Panc1 (cell line): ENCODE measurements around the gene VIPR2. TPM values are rescaled to one million over a fixed set of nuclear protein-coding genes. Genes with fewer than 3 reads are reported as not detected.

Source experiments
- ATAC-seq: fragments of 200-7000 bp; cut with Tn5 transposase; 2 replicates; pipeline ENCODE4 v1.9.1; 2020; ENCODE audit warnings: mild to moderate bottlenecking, moderate library complexity
- BruUV-seq: library from RNA; stranded (reverse); fragments of 400-500 nt; replicated peaks from 2 replicates; lab custom pipeline; 2021; lab: Mats Ljungman, UMichigan
- CTCF ChIA-PET: fragments of 300-600 bp; sonication (Branson Sonifier 250); formaldehyde crosslinking; loops from one replicate; lab custom pipeline; 2022; ENCODE audit warnings: antibody characterized with exemption; lab: Charles Lee
- POLR2A ChIA-PET: fragments of 300-600 bp; sonication (Branson Sonifier 250); formaldehyde crosslinking; loops from one replicate; lab custom pipeline; 2022; ENCODE audit warnings: antibody characterized with exemption; lab: Charles Lee
- DNase-seq: peaks from one replicate; pipeline ENCODE4 v3.0.0-alpha.2; 2010; ENCODE audit warnings: low read depth, low spot score
- H3K27ac ChIP-seq: 2 replicates; pipeline ENCODE4 v1.5.1; 2011; ENCODE audit warnings: mild to moderate bottlenecking, low read length, inconsistent platforms
- H3K27me3 ChIP-seq: fragments of 200-500 bp; sonication (Bioruptor generic); 2 replicates; pipeline ENCODE4 v1.6.0; 2014; ENCODE audit warnings: low read length, inconsistent platforms; ENCODE audit not compliant: control insufficient read depth, insufficient read depth
- H3K36me3 ChIP-seq: fragments of 200-500 bp; sonication (Bioruptor generic); 2 replicates; pipeline ENCODE4 v1.5.1; 2014; ENCODE audit warnings: inconsistent platforms, mild to moderate bottlenecking, low read length, moderate library complexity; ENCODE audit not compliant: control insufficient read depth, insufficient read depth
- H3K4me1 ChIP-seq: 2 replicates; pipeline ENCODE4 v1.5.1; 2011; ENCODE audit warnings: inconsistent platforms, mild to moderate bottlenecking, low read length, moderate library complexity; ENCODE audit not compliant: control insufficient read depth, insufficient read depth
- H3K4me3 ChIP-seq, 2 experiments: 2 replicates each; pipeline ENCODE4 v1.5.1; 2011 to 2012; ENCODE audit warnings: low read depth in 2 of 2, low read length in 2 of 2, mild to moderate bottlenecking in 2 of 2, inconsistent platforms in 1 of 2, moderate library complexity in 1 of 2
- H3K9me3 ChIP-seq: fragments of 200-500 bp; sonication (Bioruptor generic); 2 replicates; pipeline ENCODE4 v1.5.1; 2014; ENCODE audit warnings: low read depth, mild to moderate bottlenecking, inconsistent platforms, low read length, moderate library complexity; ENCODE audit not compliant: control insufficient read depth, insufficient read depth
- POLR2AphosphoS5 ChIP-seq: IDR thresholded peaks from 2 replicates; pipeline ENCODE4 v1.6.1; 2012; ENCODE audit warnings: mild to moderate bottlenecking, low read depth, low read length, moderate library complexity
- REST ChIP-seq, 2 experiments: IDR thresholded peaks; 2 replicates each; pipeline ENCODE4 v1.6.1; 2011 to 2012; ENCODE audit warnings: low read depth in 2 of 2, control low read depth in 1 of 2, low read length in 1 of 2, mild to moderate bottlenecking in 1 of 2, moderate library complexity in 1 of 2; ENCODE audit not compliant: insufficient read depth in 1 of 2
- SIN3A ChIP-seq: IDR thresholded peaks from 2 replicates; pipeline ENCODE4 v1.6.1; 2012; ENCODE audit warnings: low read depth, mild to moderate bottlenecking, low read length, moderate library complexity, borderline replicate concordance; ENCODE audit not compliant: insufficient read depth
- TCF7L2 ChIP-seq: IDR thresholded peaks from 2 replicates; pipeline ENCODE4 v1.6.1; 2011; ENCODE audit warnings: mild to moderate bottlenecking, low read depth, low read length, inconsistent platforms
- in situ Hi-C: cut with HindIII; loops from 2 replicates; pipeline ENCODE4 v1.10.0; 2016; ENCODE audit warnings: low sequenced_read_pairs, low pct_unique_long_range_greater_than_20kb
- intact Hi-C: fragments of 100-400 bp; cut with micrococcal nuclease; formaldehyde crosslinking; loops from one replicate; pipeline ENCODE4 v1.10.0; 2022; ENCODE audit not compliant: unreplicated experiment
- total RNA-seq: library from RNA; stranded (reverse); gene quantifications from one replicate; pipeline ENCODE4 v1.2.1, GENCODE V29; 2021; ENCODE audit not compliant: unreplicated experiment
- TF ChIP-seq, protein P1 (sequence below): fragments of 450-650 bp; IDR thresholded peaks from 2 replicates; pipeline ENCODE4 v1.5.1; 2017; ENCODE audit warnings: mild to moderate bottlenecking

Gene VIPR2
- total RNA-seq, 1 experiment from 2014 or later = not detected

DNA sequence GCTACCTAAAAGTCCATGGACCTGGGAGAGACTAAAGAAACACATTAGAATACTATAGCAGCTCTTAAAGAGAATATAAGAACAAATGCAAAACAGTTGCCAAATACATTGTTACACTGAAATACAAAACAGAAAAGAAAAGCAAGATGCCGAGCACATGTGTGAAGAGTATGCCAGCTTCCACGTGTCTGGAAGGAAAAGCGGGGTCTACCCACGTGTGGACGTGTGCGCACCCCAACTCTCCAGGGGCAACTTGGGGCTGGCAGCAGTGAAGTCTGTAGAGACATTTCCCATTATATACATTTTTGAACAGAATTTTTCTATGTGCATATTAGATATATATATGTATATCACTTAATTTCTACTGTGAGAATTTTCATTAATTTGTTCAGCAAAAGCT lies 6.2 kb downstream of the VIPR2 start:
- no TSS peak for BruUV-seq

DNA sequence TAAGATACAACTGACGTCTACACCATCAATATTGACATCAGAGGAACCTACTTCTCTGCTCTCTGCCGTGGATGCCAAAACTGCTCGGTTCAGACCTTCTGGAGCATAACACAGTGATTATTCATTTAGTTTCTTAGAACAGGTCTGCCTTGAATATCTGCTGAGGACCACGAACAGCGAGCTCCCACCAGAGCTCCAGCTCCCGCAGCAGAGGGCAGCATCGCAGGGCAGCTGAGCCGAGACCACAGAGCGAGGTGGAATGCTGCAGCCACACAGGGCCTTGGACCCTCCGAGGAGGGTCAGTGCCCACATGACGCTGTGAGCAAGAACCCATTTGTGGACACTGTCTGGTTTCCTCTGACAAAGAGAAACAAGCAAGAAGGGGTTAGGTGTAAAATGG lies 6.8 kb downstream of the VIPR2 start:
- TF ChIP-seq, protein P1, sequence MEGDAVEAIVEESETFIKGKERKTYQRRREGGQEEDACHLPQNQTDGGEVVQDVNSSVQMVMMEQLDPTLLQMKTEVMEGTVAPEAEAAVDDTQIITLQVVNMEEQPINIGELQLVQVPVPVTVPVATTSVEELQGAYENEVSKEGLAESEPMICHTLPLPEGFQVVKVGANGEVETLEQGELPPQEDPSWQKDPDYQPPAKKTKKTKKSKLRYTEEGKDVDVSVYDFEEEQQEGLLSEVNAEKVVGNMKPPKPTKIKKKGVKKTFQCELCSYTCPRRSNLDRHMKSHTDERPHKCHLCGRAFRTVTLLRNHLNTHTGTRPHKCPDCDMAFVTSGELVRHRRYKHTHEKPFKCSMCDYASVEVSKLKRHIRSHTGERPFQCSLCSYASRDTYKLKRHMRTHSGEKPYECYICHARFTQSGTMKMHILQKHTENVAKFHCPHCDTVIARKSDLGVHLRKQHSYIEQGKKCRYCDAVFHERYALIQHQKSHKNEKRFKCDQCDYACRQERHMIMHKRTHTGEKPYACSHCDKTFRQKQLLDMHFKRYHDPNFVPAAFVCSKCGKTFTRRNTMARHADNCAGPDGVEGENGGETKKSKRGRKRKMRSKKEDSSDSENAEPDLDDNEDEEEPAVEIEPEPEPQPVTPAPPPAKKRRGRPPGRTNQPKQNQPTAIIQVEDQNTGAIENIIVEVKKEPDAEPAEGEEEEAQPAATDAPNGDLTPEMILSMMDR = no peak
- no peak for TF ChIP-seq POLR2AphosphoS5
- TF ChIP-seq TCF7L2 = no peak
- TF ChIP-seq SIN3A = no peak
- no peak for TF ChIP-seq REST (IDR thresholded peaks at IDR 0.05; ENCODE audit: insufficient read depth in 1 of 2, low read depth in 2 of 2, low read length in 1 of 2)
- in situ Hi-C loops = no loop called here
- DNase-seq = no peak
- no peaks in the 10 kb centered on the region for H3K36me3 ChIP-seq
- ChIA-PET POLR2A (no interaction called here), CTCF (no interaction called here)
- ATAC-seq = peak; percentile 63
- H3K27ac ChIP-seq = no peak overlapping the region
- peaks cover 6% of the 10 kb centered on the region; the same call in 1 of the 2 replicates for H3K27me3 ChIP-seq
- H3K9me3 ChIP-seq = no peaks in the 10 kb centered on the region
- intact Hi-C loops = no loop called here
- BruUV-seq = no TSS peak
- no peaks in the 10 kb centered on the region for H3K4me1 ChIP-seq
- no peak overlapping the region for H3K4me3 ChIP-seq

More for the DNA sequence above, 6.2 kb downstream of the VIPR2 start:
- Histone ChIP-seq H3K27me3 (peaks cover 10% of the 10 kb centered on the region), H3K4me1 (no peaks in the 10 kb centered on the region; the same call in 1 of the 2 replicates), H3K4me3 (no peak overlapping the region), H3K36me3 (no peaks in the 10 kb centered on the region), H3K9me3 (no peaks in the 10 kb centered on the region), H3K27ac (no peak overlapping the region)
- POLR2A ChIA-PET = no interaction called here
- TF ChIP-seq, protein P1 = no peak
- TF ChIP-seq SIN3A (no peak), POLR2AphosphoS5 (no peak), TCF7L2 (no peak), REST (IDR thresholded peaks at IDR 0.05; ENCODE audit: insufficient read depth in 1 of 2, low read depth in 2 of 2, low read length in 1 of 2) (no peak)
- DNase-seq (no peak), ATAC-seq (no peak)
- intact Hi-C loops = no loop called here
- CTCF ChIA-PET = no interaction called here
- in situ Hi-C loops = no loop called here
